Activated T-helper 2 cell treated with anti-CD3 and anti-CD28 coated beads, Interferon-gamma antibody, Interleukin-2, Interleukin-4, amounts not matched to agents 10 μg/mL and 5 μg/mL and 100 μg/mL, durations not matched to agents 14 hours and 24 hours and 36 hours (primary cell): ENCODE measurements around the gene TNS3. TPM values are rescaled to one million over a fixed set of nuclear protein-coding genes. Genes with fewer than 3 reads are reported as not detected.

ENCODE experiments used
- DNase-seq: peaks from one replicate; pipeline ENCODE4 v3.0.0; 2021; ENCODE audit warnings: low spot score
- H3K27ac Mint-ChIP-seq: one replicate; pipeline ENCODE4 v1.8.0; 2021; ENCODE audit warnings: mixed read lengths
- H3K27me3 Mint-ChIP-seq: one replicate; pipeline ENCODE4 v1.8.0; 2021; ENCODE audit warnings: low read depth, mixed read lengths
- H3K36me3 Mint-ChIP-seq: one replicate; pipeline ENCODE4 v1.8.0; 2021; ENCODE audit warnings: low read depth, mixed read lengths
- H3K4me1 Mint-ChIP-seq: one replicate; pipeline ENCODE4 v1.8.0; 2021; ENCODE audit warnings: low read depth, mixed read lengths
- H3K4me3 Mint-ChIP-seq: one replicate; pipeline ENCODE4 v1.8.0; 2021; ENCODE audit warnings: low read depth, mild to moderate bottlenecking, moderate library complexity, mixed read lengths
- H3K9me3 Mint-ChIP-seq: one replicate; pipeline ENCODE4 v1.8.0; 2021; ENCODE audit warnings: mixed read lengths
- intact Hi-C: fragments of 100-400 bp; cut with micrococcal nuclease; formaldehyde crosslinking; loops from one replicate; pipeline ENCODE4 v1.15.1; 2023
- total RNA-seq: library from RNA; stranded (reverse); gene quantifications from 2 replicates; pipeline ENCODE4 v1.2.3, GENCODE V29; 2022

The TNS3 gene
- total RNA-seq, 1 donor from 2014 or later: 5.3 TPM

DNA sequence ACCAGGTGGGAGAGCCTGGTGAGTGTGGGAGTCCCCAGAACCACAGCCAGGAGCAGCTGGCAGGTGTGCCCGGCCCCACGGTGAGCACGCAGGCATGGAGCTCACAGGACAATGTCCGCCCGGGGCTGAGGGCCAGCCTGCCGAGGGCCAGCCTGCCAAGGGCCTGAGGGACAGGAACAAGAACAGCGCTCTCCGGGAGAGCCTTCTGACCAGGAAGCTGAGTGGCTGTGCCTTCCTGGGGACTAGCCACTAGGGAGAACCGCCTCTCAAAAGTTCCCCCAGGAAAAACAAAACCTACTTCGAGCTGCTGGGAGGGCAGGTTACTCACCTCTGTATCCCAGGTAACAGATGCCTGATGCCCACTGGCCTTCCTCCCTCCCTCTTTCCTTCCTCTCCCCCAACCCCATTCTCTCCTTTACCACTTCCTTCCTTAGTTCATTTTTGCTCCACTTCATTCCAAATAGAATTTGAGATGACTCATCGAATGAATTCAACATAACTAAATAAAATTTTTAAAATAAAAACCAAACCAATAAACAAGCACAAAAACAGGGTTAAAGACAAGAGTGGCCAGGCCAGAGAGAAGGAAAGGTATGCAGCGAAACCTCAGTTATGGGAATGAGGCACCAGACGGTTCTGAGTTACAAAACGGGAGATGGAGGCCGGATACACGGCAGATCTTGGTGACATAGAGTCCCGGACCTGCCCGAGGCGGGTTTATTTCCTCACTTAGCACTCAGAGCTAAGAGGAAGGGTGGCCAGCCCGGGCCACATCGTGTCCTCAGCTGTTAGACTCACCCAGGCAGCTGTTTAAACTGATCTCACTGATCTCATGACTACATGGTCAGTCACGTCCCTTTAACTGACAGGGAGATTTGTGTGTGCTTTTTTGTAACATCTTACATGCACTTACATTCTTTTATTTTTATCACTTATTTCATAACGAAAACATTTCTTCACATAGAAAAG is 128.5 kb downstream of the TNS3 start:
- Mint-ChIP-seq H3K27ac (no peak overlapping the region), H3K4me3 (no peak overlapping the region), H3K4me1 (peaks cover 3% of the 10 kb centered on the region), H3K36me3 (no peaks in the 10 kb centered on the region), H3K9me3 (no peaks in the 10 kb centered on the region), H3K27me3 (no peaks in the 10 kb centered on the region)
- no peak for DNase-seq
- intact Hi-C loops: no loop called here

DNA sequence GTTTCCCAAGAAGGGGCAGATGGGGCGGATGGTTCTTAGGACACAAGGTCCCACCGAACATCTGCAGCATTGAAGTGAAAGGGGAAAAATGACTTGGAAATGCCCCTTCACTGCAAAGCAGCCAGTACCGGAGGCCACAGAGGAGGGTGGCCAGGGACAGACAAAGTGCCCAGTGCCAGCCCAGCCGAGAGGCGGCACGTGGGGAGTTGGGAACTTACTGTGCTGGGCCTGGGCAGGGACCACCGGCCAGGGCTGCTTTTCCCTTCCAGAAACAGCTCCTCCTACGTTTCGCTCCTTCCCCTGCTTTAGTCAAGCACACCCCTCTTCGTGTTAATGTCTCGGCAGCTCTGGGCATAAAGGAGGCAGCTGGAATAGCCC is 129.2 kb downstream of the TNS3 start:
- no peaks in the 10 kb centered on the region for H3K27me3 Mint-ChIP-seq

DNA sequence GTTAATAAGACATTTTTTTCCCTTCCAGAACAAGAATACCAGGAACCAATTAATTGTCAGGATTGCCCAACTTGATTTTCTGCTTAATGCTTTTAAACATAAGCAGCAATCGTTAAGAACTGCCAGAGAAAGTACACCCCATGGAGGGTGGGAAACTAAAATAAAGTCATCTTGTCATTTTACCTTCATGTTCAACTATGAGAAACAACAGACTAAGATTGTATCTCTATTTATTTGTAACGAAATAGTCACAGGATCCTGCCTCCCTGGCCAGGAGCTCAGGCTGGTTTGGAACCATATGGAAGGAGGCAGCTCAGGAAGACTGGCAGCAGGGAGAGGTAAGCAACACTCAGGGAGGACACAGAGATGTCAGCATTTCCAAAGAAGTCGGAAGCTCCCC is 129.6 kb downstream of the TNS3 start:
- Mint-ChIP-seq H3K27ac (no peak overlapping the region), H3K4me3 (no peak overlapping the region), H3K4me1 (peaks cover 2% of the 10 kb centered on the region), H3K36me3 (no peaks in the 10 kb centered on the region), H3K9me3 (no peaks in the 10 kb centered on the region), H3K27me3 (no peaks in the 10 kb centered on the region)
- intact Hi-C loops: no loop called here
- no peak for DNase-seq

More for the DNA sequence above, 129.2 kb downstream of the TNS3 start:
- intact Hi-C loops: no loop called here
- no peak overlapping the region for H3K27ac Mint-ChIP-seq
- H3K4me3 Mint-ChIP-seq: no peak overlapping the region
- no peaks in the 10 kb centered on the region for H3K36me3 Mint-ChIP-seq
- H3K4me1 Mint-ChIP-seq: peaks cover 3% of the 10 kb centered on the region
- no peak for DNase-seq
- H3K9me3 Mint-ChIP-seq: no peaks in the 10 kb centered on the region

DNA sequence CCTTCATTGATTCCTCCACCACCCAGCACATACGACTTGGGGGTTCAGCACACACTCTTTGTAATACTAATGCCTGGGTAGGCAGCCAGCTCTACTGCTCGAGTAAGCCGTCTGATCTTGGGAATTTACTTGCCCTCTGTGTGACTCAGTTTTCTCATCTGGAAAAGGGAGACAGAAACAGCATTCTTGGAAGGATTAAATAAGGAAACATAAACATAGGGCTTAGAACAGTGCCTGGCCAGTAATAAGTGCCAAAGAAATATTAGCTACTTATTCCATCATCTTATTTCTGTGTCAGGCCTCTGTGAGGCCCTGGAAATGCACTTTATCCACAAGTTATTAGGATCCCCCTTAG is 130.1 kb downstream of the TNS3 start:
- H3K36me3 Mint-ChIP-seq: no peaks in the 10 kb centered on the region
- intact Hi-C loops: no loop called here
- no peak for DNase-seq
- no peaks in the 10 kb centered on the region for H3K27me3 Mint-ChIP-seq
- no peak overlapping the region for H3K27ac Mint-ChIP-seq
- H3K9me3 Mint-ChIP-seq: no peaks in the 10 kb centered on the region
- H3K4me1 Mint-ChIP-seq: peaks cover 2% of the 10 kb centered on the region
- no peak overlapping the region for H3K4me3 Mint-ChIP-seq

DNA sequence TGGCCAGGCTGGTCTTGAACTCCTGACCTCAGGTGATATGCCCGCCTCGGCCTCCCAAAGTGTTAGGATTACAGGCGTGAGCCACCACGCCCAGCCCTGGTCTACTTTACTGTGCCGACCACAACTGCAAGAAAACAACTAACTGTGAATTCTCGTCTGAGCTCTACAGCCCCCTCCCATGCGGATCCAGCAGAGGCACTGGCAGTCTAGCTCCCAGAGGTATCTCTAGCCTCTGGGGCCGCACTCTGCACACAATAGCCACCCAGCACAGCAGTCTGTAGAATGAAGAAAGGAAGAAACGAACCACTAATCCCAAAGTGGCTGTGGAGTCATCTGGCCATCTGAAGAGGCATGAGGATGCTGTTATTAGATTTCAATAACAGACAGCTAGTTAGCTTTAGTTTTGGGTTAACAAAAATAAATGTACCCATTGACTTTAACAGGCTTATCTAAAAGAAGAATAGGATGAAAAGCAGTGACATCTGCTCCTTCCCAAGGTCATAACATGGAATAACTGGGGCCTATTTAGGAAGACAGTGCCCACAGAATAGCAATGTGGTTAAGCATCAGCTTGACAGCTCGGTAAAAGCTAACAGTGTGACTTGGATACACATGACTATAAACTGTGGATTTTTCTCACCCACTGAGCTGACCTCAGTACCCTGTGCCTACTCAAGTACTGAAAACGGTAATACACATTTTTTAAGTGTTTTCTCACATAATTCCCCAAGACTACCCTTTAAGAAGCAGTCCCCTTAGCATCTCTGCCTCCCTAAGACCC is 131.9 kb downstream of the TNS3 start:
- no peak overlapping the region for H3K27ac Mint-ChIP-seq
- no peaks in the 10 kb centered on the region for H3K27me3 Mint-ChIP-seq
- no peak for DNase-seq
- H3K36me3 Mint-ChIP-seq: no peaks in the 10 kb centered on the region
- intact Hi-C loops: no loop called here
- no peak overlapping the region for H3K4me3 Mint-ChIP-seq
- H3K9me3 Mint-ChIP-seq: no peaks in the 10 kb centered on the region
- peaks cover 2% of the 10 kb centered on the region for H3K4me1 Mint-ChIP-seq

DNA sequence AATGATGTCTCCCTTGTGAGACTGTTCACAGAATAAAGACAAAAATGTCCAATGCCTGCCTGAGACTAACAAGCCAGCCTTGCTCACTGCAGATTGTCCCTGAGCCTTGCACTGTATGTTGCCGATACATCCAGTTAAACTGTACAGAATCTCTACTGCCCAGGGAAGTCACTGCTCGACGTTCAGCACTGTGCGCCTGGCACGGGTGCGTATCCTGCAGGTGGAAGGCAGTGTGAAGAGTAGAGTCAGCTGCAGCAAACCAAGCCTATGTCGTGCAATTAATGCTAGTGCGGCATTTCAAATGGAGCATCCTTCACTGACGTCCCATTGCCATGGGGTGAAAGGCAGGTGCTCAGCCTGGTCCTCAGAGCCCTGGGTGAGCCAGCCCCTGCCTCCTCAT is 132.9 kb downstream of the TNS3 start:
- peaks cover 2% of the 10 kb centered on the region for H3K4me1 Mint-ChIP-seq
- intact Hi-C loops: no loop called here
- no peak overlapping the region for H3K27ac Mint-ChIP-seq
- DNase-seq: no peak
- no peaks in the 10 kb centered on the region for H3K36me3 Mint-ChIP-seq
- no peaks in the 10 kb centered on the region for H3K9me3 Mint-ChIP-seq
- no peak overlapping the region for H3K4me3 Mint-ChIP-seq
- H3K27me3 Mint-ChIP-seq: no peaks in the 10 kb centered on the region

DNA sequence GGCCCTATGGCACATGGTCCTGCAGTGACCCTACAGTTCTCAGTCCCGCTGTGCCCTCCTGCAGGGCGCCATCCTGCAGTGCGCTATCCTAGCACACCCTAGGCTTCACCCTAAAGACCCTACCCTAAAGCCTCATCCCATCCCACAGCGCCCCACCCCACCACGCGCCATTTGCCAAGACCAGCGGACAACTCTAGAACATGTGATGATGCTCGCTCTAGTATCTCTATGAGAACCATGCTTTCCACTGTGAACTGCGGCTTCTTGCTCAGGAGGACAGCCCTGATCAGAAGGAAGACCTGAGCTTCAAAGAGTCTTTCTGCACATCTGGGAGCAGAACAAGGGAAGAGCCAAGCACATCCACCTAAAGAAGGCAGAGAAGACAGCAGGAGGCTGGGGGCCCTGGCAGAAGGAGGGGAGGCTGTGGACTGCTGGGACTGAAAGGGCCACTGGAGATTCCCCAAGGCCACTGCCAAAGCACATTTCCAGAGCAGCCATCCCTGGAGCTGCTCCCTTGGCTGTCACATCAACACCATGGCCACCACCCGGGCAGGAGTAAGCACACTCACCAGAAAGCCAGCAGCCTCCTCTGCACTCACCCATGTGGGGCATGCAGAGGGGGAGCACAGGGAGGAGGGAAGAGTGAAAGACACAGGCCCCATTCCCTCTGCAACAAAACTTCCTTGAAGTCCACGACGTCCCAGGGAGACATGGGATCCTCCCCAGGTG is 134.1 kb downstream of the TNS3 start:
- H3K27ac Mint-ChIP-seq: no peak overlapping the region
- intact Hi-C loops: no loop called here
- H3K9me3 Mint-ChIP-seq: no peaks in the 10 kb centered on the region
- no peak for DNase-seq
- H3K36me3 Mint-ChIP-seq: no peaks in the 10 kb centered on the region
- no peak overlapping the region for H3K4me3 Mint-ChIP-seq
- H3K4me1 Mint-ChIP-seq: no peaks in the 10 kb centered on the region
- no peaks in the 10 kb centered on the region for H3K27me3 Mint-ChIP-seq

DNA sequence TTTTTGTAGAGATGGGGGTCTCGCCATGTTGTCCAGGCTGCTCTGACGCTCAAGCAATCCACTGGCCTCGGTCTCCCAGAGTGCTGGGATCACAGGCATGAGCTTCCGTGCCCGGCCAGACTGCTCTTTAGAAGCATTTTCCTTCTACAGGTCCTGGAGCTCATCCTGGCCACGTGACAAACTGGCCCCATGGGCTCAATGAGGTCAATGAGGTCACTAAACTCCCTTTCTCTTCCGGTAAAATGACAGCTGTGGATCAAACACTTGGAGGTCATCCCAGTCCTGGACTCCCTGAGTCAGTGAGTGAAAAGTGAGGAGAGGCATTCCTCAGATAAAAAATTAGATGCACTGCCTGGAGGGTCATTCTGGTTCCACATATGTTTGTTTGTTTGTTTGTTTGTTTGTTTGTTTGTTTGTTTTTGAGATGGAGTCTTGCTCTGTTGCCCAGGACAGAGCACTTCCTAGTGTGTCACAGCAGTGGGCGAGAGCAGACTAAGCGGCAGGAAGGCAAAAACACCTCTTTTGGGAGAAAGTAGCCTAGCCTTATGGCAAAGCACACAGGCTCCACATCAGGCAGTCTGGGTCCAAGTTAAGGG is 134.9 kb downstream of the TNS3 start:
- Mint-ChIP-seq H3K27me3 (no peaks in the 10 kb centered on the region), H3K27ac (no peak overlapping the region), H3K4me3 (no peak overlapping the region), H3K36me3 (no peaks in the 10 kb centered on the region), H3K9me3 (no peaks in the 10 kb centered on the region), H3K4me1 (no peaks in the 10 kb centered on the region)
- intact Hi-C loops: no loop called here
- no peak for DNase-seq

DNA sequence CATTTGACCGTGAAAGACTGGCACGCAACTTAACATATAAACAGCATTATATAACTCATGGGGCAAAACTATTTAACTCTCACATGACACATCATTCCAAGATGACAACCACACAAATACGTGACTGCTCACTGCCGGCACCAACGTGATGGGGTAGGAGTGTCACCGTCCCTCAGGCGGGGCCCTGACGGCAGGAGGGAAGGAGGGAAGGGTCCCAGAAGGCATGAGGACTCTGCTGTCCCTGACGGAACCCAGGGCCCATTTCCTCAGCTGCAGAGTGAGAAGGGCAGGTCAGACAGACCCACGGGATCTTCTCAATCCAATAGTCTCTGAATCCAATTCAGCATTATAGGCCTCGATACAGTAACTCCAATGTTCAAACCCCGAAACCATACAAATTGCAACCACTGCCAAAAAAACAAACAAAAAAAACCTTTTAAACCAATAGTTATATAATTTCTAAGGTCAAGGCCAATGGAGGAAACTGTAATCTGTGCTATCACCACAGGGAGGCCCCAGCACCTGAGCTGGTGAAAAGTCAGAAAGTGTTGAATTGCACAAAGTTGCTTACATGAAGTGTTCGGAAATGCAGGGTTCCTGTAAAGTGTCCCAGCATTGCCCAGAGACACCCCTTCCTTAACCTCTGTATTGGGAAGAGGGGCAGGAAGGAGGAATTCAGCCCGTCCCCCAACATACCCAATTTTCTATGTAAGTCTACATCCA is 137.4 kb downstream of the TNS3 start:
- Mint-ChIP-seq H3K36me3 (no peaks in the 10 kb centered on the region), H3K4me1 (no peaks in the 10 kb centered on the region), H3K4me3 (no peak overlapping the region), H3K27ac (no peak overlapping the region), H3K9me3 (no peaks in the 10 kb centered on the region), H3K27me3 (no peaks in the 10 kb centered on the region)
- DNase-seq: no peak
- intact Hi-C loops: no loop called here

DNA sequence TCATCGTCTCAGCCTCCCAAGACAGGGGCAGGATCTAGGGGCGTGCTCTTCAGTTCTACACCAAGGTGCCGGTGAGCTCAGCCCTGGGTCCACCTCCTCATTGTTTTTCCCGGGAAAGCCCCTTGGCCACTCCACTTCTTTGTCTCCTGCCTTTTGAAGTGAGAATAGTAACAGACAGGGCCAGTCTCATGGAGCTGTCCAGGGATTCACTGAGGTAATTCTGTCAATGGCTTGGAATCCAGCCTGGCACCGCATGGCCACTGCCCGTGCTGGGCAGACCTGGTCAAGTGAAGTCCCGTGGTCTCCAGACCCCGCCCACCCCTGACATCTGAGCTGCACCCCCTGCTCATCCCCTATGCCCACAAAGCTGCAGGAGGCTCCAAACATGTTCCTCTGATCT is 138.9 kb downstream of the TNS3 start:
- no peak overlapping the region for H3K4me3 Mint-ChIP-seq
- H3K9me3 Mint-ChIP-seq: no peaks in the 10 kb centered on the region
- DNase-seq: no peak
- no peaks in the 10 kb centered on the region for H3K27me3 Mint-ChIP-seq
- H3K36me3 Mint-ChIP-seq: no peaks in the 10 kb centered on the region
- no peak overlapping the region for H3K27ac Mint-ChIP-seq
- H3K4me1 Mint-ChIP-seq: no peaks in the 10 kb centered on the region
- intact Hi-C loops: no loop called here

DNA sequence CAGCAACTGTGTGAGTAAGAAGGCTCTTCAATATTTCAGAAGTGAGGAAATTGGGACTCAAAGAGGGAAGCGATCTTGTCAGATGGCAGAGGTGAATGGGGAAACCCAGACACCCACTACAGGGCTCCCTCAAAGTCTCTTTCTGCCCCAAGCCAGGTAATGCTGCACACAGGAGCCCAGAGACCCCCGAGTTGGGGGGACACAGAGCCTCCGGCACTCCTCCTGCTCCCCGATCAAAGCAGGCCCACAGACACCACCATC is 139.4 kb downstream of the TNS3 start:
- no peak overlapping the region for H3K27ac Mint-ChIP-seq
- no peaks in the 10 kb centered on the region for H3K27me3 Mint-ChIP-seq
- no peak overlapping the region for H3K4me3 Mint-ChIP-seq
- no peaks in the 10 kb centered on the region for H3K36me3 Mint-ChIP-seq
- no peaks in the 10 kb centered on the region for H3K9me3 Mint-ChIP-seq
- no peaks in the 10 kb centered on the region for H3K4me1 Mint-ChIP-seq
- DNase-seq: no peak
- intact Hi-C loops: no loop called here

DNA sequence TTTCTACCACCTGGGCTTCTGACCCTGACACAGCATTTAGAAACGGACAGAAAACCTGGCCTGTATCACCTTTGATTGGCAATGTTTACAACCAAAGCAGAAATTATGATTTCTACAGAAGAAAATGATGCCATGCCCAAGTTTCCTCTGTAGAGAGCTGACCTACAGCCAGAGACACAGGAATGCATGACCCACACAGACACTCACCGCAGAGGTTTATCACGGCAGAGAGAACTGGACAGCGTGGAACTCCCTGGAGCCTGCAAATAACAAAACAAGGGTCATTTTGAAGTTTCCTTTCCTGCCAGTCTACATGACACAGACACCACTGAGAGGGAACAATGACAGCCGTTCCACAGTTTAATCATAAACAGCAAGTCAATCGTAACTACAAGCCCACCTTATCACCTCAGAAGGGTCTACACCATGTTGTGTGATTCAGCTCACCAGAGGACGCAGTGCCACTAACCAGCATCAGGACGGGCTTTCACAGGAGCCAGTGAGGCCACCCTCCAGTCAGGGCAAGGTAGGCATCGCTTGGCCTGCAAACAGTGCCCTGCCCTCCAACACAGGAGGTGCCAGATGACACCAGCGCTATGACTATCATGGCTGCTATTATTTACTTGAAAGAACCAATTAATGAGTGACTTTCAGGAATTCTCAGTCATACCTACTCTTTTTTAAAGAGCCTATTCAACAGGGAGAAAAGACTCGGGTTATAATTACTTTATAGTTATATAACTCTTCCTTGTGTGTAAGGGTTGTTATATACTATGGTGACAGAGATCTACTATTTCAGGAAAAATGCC is 139.9 kb downstream of the TNS3 start:
- no peaks in the 10 kb centered on the region for H3K36me3 Mint-ChIP-seq
- no peaks in the 10 kb centered on the region for H3K9me3 Mint-ChIP-seq
- no peak overlapping the region for H3K27ac Mint-ChIP-seq
- H3K4me3 Mint-ChIP-seq: no peak overlapping the region
- intact Hi-C loops: no loop called here
- no peaks in the 10 kb centered on the region for H3K27me3 Mint-ChIP-seq
- DNase-seq: no peak
- H3K4me1 Mint-ChIP-seq: no peaks in the 10 kb centered on the region
